SK-N-SH (cell line): ENCODE data around the gene GNAZ. TPM values are rescaled to one million over a fixed set of nuclear protein-coding genes. Genes with fewer than 3 reads are reported as not detected.

Source experiments
- CTCF ChIA-PET: fragments of 300-600, 350-600 bp; formaldehyde crosslinking; extraction: SDS; loops from one replicate; lab custom pipeline; 2021; lab: Yijun Ruan, JAX
- POLR2A ChIA-PET: fragments of 350-600 bp; sonication (Branson Sonifier 250); formaldehyde crosslinking; extraction: SDS; loops from one replicate; lab custom pipeline; 2020; ENCODE audit warnings: antibody characterized with exemption, inconsistent platforms; lab: Yijun Ruan, JAX
- DNase-seq: peaks from one replicate; pipeline ENCODE4 v3.0.0; 2012
- H2AFZ ChIP-seq: fragments of 200-600 bp; sonication (generic); 2 replicates; pipeline ENCODE4 v1.8.1; 2016; ENCODE audit warnings: antibody characterized with exemption, mild to moderate bottlenecking, low read depth
- H3F3A ChIP-seq: fragments of 200-600 bp; sonication (generic); replicated peaks from 2 replicates; pipeline ENCODE3; 2016; ENCODE audit warnings: antibody characterized with exemption, mild to moderate bottlenecking; ENCODE audit not compliant: insufficient read depth
- H3K27ac ChIP-seq, 2 experiments: fragments of 200-500 bp in 1 of 2; fragments of 200-600 bp in 1 of 2; sonication (Bioruptor generic) in 1 of 2; sonication (generic), shearing (Covaris generic) in 1 of 2; 2 replicates each; pipeline versions ENCODE4 v1.5.1 to v1.6.1; 2014 to 2016; ENCODE audit warnings: low read depth in 2 of 2, inconsistent platforms in 1 of 2, low read length in 1 of 2, mild to moderate bottlenecking in 1 of 2, mixed read lengths in 1 of 2
- H3K27me3 ChIP-seq: fragments of 200-600 bp; sonication (generic), shearing (Covaris generic); 2 replicates; pipeline ENCODE4 v1.6.1; 2016; ENCODE audit warnings: mixed run types; ENCODE audit not compliant: insufficient read depth
- H3K36me3 ChIP-seq, 2 experiments: fragments of 200-500 bp in 1 of 2; fragments of 200-600 bp in 1 of 2; sonication (Bioruptor generic) in 1 of 2; sonication (generic) in 1 of 2; replicated peaks in 1 of 2; 2 replicates each; pipeline versions ENCODE3 to v1.5.1; 2014 to 2016; ENCODE audit warnings: low read length in 1 of 2, mild to moderate bottlenecking in 1 of 2; ENCODE audit not compliant: insufficient read depth in 2 of 2, control insufficient read depth in 1 of 2
- H3K4me1 ChIP-seq, 2 experiments: fragments of 200-500 bp in 1 of 2; fragments of 200-600 bp in 1 of 2; sonication (Bioruptor generic) in 1 of 2; sonication (generic), shearing (Covaris generic) in 1 of 2; 2 replicates each; pipeline versions ENCODE4 v1.5.1 to v1.6.1; 2014 to 2016; ENCODE audit warnings: low read depth in 1 of 2, low read length in 1 of 2, mixed run types in 1 of 2; ENCODE audit not compliant: insufficient read depth in 2 of 2, control insufficient read depth in 1 of 2
- H3K4me2 ChIP-seq: fragments of 200-600 bp; sonication (generic), shearing (Covaris generic); 2 replicates; pipeline ENCODE4 v1.6.1; 2017; ENCODE audit warnings: mixed run types
- H3K4me3 ChIP-seq, 2 experiments: fragments of 200-500 bp in 1 of 2; fragments of 200-600 bp in 1 of 2; sonication (Bioruptor generic) in 1 of 2; sonication (generic), shearing (Covaris generic) in 1 of 2; 2 replicates each; pipeline versions ENCODE4 v1.5.1 to v1.8.1; 2014 to 2016; ENCODE audit warnings: low read depth in 2 of 2, inconsistent platforms in 1 of 2, low read length in 1 of 2, mild to moderate bottlenecking in 1 of 2, mixed read lengths in 1 of 2, moderate library complexity in 1 of 2
- H3K79me2 ChIP-seq: fragments of 200-600 bp; sonication (generic); 2 replicates; pipeline ENCODE4 v1.8.1; 2017; ENCODE audit warnings: mild to moderate bottlenecking; ENCODE audit not compliant: insufficient read depth
- H3K9ac ChIP-seq: fragments of 200-600 bp; sonication (generic); 2 replicates; pipeline ENCODE4 v1.6.1; 2017; ENCODE audit warnings: mixed run types
- H3K9me2 ChIP-seq: fragments of 200-600 bp; sonication (generic); 2 replicates; pipeline ENCODE4 v1.6.1; 2017; ENCODE audit warnings: mixed run types
- H3K9me3 ChIP-seq: fragments of 200-600 bp; sonication (generic); 2 replicates; pipeline ENCODE4 v1.6.1; 2017; ENCODE audit warnings: mixed run types, mild to moderate bottlenecking, moderate library complexity
- H4K20me1 ChIP-seq: fragments of 200-600 bp; sonication (generic); 2 replicates; pipeline ENCODE4 v1.6.1; 2017; ENCODE audit warnings: mild to moderate bottlenecking, mixed run types; ENCODE audit not compliant: insufficient read depth
- CHD2 ChIP-seq: fragments of 150-350 bp; IDR thresholded peaks from 2 replicates; pipeline ENCODE4 v1.6.1; 2018; ENCODE audit warnings: low read length; ENCODE audit not compliant: partially characterized antibody
- CTCF ChIP-seq: fragments of 200-600 bp; sonication (generic); IDR thresholded peaks from 2 replicates; pipeline ENCODE4 v1.6.1; 2017; ENCODE audit warnings: antibody characterized with exemption, mild to moderate bottlenecking, moderate library complexity
- EP300 ChIP-seq, 2 experiments: IDR thresholded peaks; 2 replicates each; pipeline versions ENCODE4 v1.4.0 to v1.6.1; 2012; ENCODE audit warnings: borderline replicate concordance in 1 of 2, low read depth in 1 of 2, low read length in 1 of 2
- EZH2phosphoT487 ChIP-seq: fragments of 200-600 bp; sonication (generic); IDR thresholded peaks from 2 replicates; pipeline ENCODE4 v1.6.1; 2017; ENCODE audit warnings: low read depth, mixed run types, mild to moderate bottlenecking, antibody characterized with exemption, moderate library complexity, borderline replicate concordance
- FOSL2 ChIP-seq: IDR thresholded peaks from 2 replicates; pipeline ENCODE4 v1.4.0; 2012; ENCODE audit warnings: low read depth, mild to moderate bottlenecking, moderate library complexity, borderline replicate concordance
- FOXJ3 ChIP-seq: sonication (generic); formaldehyde crosslinking; IDR thresholded peaks from 2 replicates; pipeline ENCODE4 v1.5.1; 2020; ENCODE audit warnings: mild to moderate bottlenecking, missing genetic modification reagents
- GABPA ChIP-seq: IDR thresholded peaks from 2 replicates; pipeline ENCODE4 v1.4.0; 2012; ENCODE audit warnings: low read depth, mild to moderate bottlenecking
- GATA2 ChIP-seq: sonication (generic); formaldehyde crosslinking; IDR thresholded peaks from 2 replicates; pipeline ENCODE4 v1.5.0; 2020; ENCODE audit warnings: mild to moderate bottlenecking, missing genetic modification reagents
- MEF2A ChIP-seq: IDR thresholded peaks from 2 replicates; pipeline ENCODE4 v1.4.0; 2012; ENCODE audit warnings: low read depth, borderline replicate concordance
- MXI1 ChIP-seq: IDR thresholded peaks from 2 replicates; pipeline ENCODE4 v1.6.1; 2012; ENCODE audit warnings: mild to moderate bottlenecking, low read depth, low read length, improper control_type of control experiment
- NRF1 ChIP-seq: IDR thresholded peaks from 2 replicates; pipeline ENCODE4 v1.6.1; 2012; ENCODE audit warnings: low read depth, mild to moderate bottlenecking, low read length
- PBX3 ChIP-seq: IDR thresholded peaks from 2 replicates; pipeline ENCODE4; 2012
- REST ChIP-seq: IDR thresholded peaks from 2 replicates; pipeline ENCODE4 v1.6.1; 2012; ENCODE audit warnings: mild to moderate bottlenecking, low read depth, low read length, moderate library complexity
- RXRA ChIP-seq: IDR thresholded peaks from 2 replicates; pipeline ENCODE4 v1.4.0; 2012; ENCODE audit warnings: low read depth, mild to moderate bottlenecking, borderline replicate concordance
- SIN3A ChIP-seq: IDR thresholded peaks from 2 replicates; pipeline ENCODE4 v1.6.1; 2012; ENCODE audit warnings: low read depth, mild to moderate bottlenecking, low read length, moderate library complexity, borderline replicate concordance
- SMC3 ChIP-seq: IDR thresholded peaks from 2 replicates; pipeline ENCODE4 v1.6.1; 2012; ENCODE audit warnings: low read depth, low read length, improper control_type of control experiment
- TAF1 ChIP-seq: IDR thresholded peaks from 2 replicates; pipeline ENCODE4 v1.6.1; 2012; ENCODE audit warnings: low read depth, mild to moderate bottlenecking, low read length, moderate library complexity, borderline replicate concordance
- TCF12 ChIP-seq: IDR thresholded peaks from 2 replicates; pipeline ENCODE4 v1.4.0; 2012
- ZBTB33 ChIP-seq: IDR thresholded peaks from 2 replicates; pipeline ENCODE4 v1.4.0; 2012; ENCODE audit warnings: low read depth, borderline replicate concordance
- WGBS: methylation state at CpG from one replicate; pipeline ENCODE4 v1.1.6; 2017; ENCODE audit warnings: low lambda C conversion rate; 5-methylcytosine and 5-hydroxymethylcytosine counted together
- polyA plus RNA-seq, 3 experiments: library from polyadenylated mRNA; depleted of rRNA; stranded (reverse); fragments of >200 nt; gene quantifications; 2 replicates each; pipeline ENCODE4 v1.2.3, GENCODE V29; 2012

The GNAZ gene
- polyA plus RNA-seq, 1 of the 3 experiments (the other 2 are of a cell fraction) = 6.5 TPM

GRCh38 chr22:23058063-23058462, 12.3 kb upstream of the GNAZ start:
- no peak overlapping the region for H3K9ac ChIP-seq
- no peak for DNase-seq

More at GRCh38 chr22:23058063-23058462, 12.3 kb upstream of the GNAZ start:
- H3K4me3 ChIP-seq = no peak overlapping the region
- POLR2A ChIA-PET = no interaction called here
- no peaks in the 10 kb centered on the region for H4K20me1 ChIP-seq
- CTCF ChIA-PET = no interaction called here
- no peaks in the 10 kb centered on the region for H3K4me1 ChIP-seq
- no peak overlapping the region for H2AFZ ChIP-seq
- no peaks in the 10 kb centered on the region for H3K36me3 ChIP-seq
- no peaks in the 10 kb centered on the region for H3K9me3 ChIP-seq
- TF ChIP-seq EP300 (IDR thresholded peaks at IDR 0.05; ENCODE audit: borderline replicate concordance in 1 of 2, low read depth in 1 of 2, low read length in 1 of 2) = no peak
- no peak for TF ChIP-seq REST
- no peak for TF ChIP-seq NRF1
- no peak for TF ChIP-seq FOSL2
- no peak for TF ChIP-seq GABPA
- TF ChIP-seq SIN3A = no peak
- TF ChIP-seq TAF1 = no peak
- TF ChIP-seq ZBTB33 = no peak
- TF ChIP-seq CTCF = no peak
- no peak for TF ChIP-seq CHD2
- no peak for TF ChIP-seq SMC3
- no peak for TF ChIP-seq EZH2phosphoT487
- no peak for TF ChIP-seq FOXJ3 (CRISPR knock-in tag)
- no peak for TF ChIP-seq TCF12
- TF ChIP-seq RXRA = no peak
- no peak for TF ChIP-seq GATA2 (CRISPR knock-in tag)
- TF ChIP-seq MEF2A = no peak
- no peak for TF ChIP-seq MXI1
- no peak for TF ChIP-seq PBX3
- no peaks in the 10 kb centered on the region for H3K9me2 ChIP-seq
- H3K79me2 ChIP-seq = no peaks in the 10 kb centered on the region
- 6% methylated on average over 2 of the region's 2 CpGs for WGBS
- no peaks in the 10 kb centered on the region; the same call in 1 of the 2 replicates for H3K27me3 ChIP-seq
- H3F3A ChIP-seq = no peaks in the 10 kb centered on the region
- H3K27ac ChIP-seq = no peak overlapping the region
- H3K4me2 ChIP-seq = no peak overlapping the region
